Panc1 (cell line): ENCODE measurements around the gene BTG1. TPM values are rescaled to one million over a fixed set of nuclear protein-coding genes. Genes with fewer than 3 reads are reported as not detected.
"Not testable (repeated sequence)": the region's sequence is repeated elsewhere in the genome, so short reads cannot be mapped to it uniquely, and the experiment has no call there.

Source experiments
- ATAC-seq: fragments of 200-7000 bp; cut with Tn5 transposase; 2 replicates; pipeline ENCODE4 v1.9.1; 2020; ENCODE audit warnings: mild to moderate bottlenecking, moderate library complexity
- BruUV-seq: library from RNA; stranded (reverse); fragments of 400-500 nt; replicated peaks from 2 replicates; lab custom pipeline; 2021; lab: Mats Ljungman, UMichigan
- CTCF ChIA-PET: fragments of 300-600 bp; sonication (Branson Sonifier 250); formaldehyde crosslinking; loops from one replicate; lab custom pipeline; 2022; ENCODE audit warnings: antibody characterized with exemption; lab: Charles Lee
- POLR2A ChIA-PET: fragments of 300-600 bp; sonication (Branson Sonifier 250); formaldehyde crosslinking; loops from one replicate; lab custom pipeline; 2022; ENCODE audit warnings: antibody characterized with exemption; lab: Charles Lee
- DNase-seq: peaks from one replicate; pipeline ENCODE4 v3.0.0-alpha.2; 2010; ENCODE audit warnings: low read depth, low spot score
- H3K27ac ChIP-seq: 2 replicates; pipeline ENCODE4 v1.5.1; 2011; ENCODE audit warnings: mild to moderate bottlenecking, low read length, inconsistent platforms
- H3K27me3 ChIP-seq: fragments of 200-500 bp; sonication (Bioruptor generic); 2 replicates; pipeline ENCODE4 v1.6.0; 2014; ENCODE audit warnings: low read length, inconsistent platforms; ENCODE audit not compliant: control insufficient read depth, insufficient read depth
- H3K36me3 ChIP-seq: fragments of 200-500 bp; sonication (Bioruptor generic); 2 replicates; pipeline ENCODE4 v1.5.1; 2014; ENCODE audit warnings: inconsistent platforms, mild to moderate bottlenecking, low read length, moderate library complexity; ENCODE audit not compliant: control insufficient read depth, insufficient read depth
- H3K4me1 ChIP-seq: 2 replicates; pipeline ENCODE4 v1.5.1; 2011; ENCODE audit warnings: inconsistent platforms, mild to moderate bottlenecking, low read length, moderate library complexity; ENCODE audit not compliant: control insufficient read depth, insufficient read depth
- H3K4me3 ChIP-seq, 2 experiments: 2 replicates each; pipeline ENCODE4 v1.5.1; 2011 to 2012; ENCODE audit warnings: low read depth in 2 of 2, low read length in 2 of 2, mild to moderate bottlenecking in 2 of 2, inconsistent platforms in 1 of 2, moderate library complexity in 1 of 2
- H3K9me3 ChIP-seq: fragments of 200-500 bp; sonication (Bioruptor generic); 2 replicates; pipeline ENCODE4 v1.5.1; 2014; ENCODE audit warnings: low read depth, mild to moderate bottlenecking, inconsistent platforms, low read length, moderate library complexity; ENCODE audit not compliant: control insufficient read depth, insufficient read depth
- CTCF ChIP-seq: fragments of 450-650 bp; IDR thresholded peaks from 2 replicates; pipeline ENCODE4 v1.5.1; 2017; ENCODE audit warnings: mild to moderate bottlenecking
- POLR2AphosphoS5 ChIP-seq: IDR thresholded peaks from 2 replicates; pipeline ENCODE4 v1.6.1; 2012; ENCODE audit warnings: mild to moderate bottlenecking, low read depth, low read length, moderate library complexity
- REST ChIP-seq, 2 experiments: IDR thresholded peaks; 2 replicates each; pipeline ENCODE4 v1.6.1; 2011 to 2012; ENCODE audit warnings: low read depth in 2 of 2, control low read depth in 1 of 2, low read length in 1 of 2, mild to moderate bottlenecking in 1 of 2, moderate library complexity in 1 of 2; ENCODE audit not compliant: insufficient read depth in 1 of 2
- SIN3A ChIP-seq: IDR thresholded peaks from 2 replicates; pipeline ENCODE4 v1.6.1; 2012; ENCODE audit warnings: low read depth, mild to moderate bottlenecking, low read length, moderate library complexity, borderline replicate concordance; ENCODE audit not compliant: insufficient read depth
- TCF7L2 ChIP-seq: IDR thresholded peaks from 2 replicates; pipeline ENCODE4 v1.6.1; 2011; ENCODE audit warnings: mild to moderate bottlenecking, low read depth, low read length, inconsistent platforms
- in situ Hi-C: cut with HindIII; loops from 2 replicates; pipeline ENCODE4 v1.10.0; 2016; ENCODE audit warnings: low sequenced_read_pairs, low pct_unique_long_range_greater_than_20kb
- intact Hi-C: fragments of 100-400 bp; cut with micrococcal nuclease; formaldehyde crosslinking; loops from one replicate; pipeline ENCODE4 v1.10.0; 2022; ENCODE audit not compliant: unreplicated experiment
- total RNA-seq: library from RNA; stranded (reverse); gene quantifications from one replicate; pipeline ENCODE4 v1.2.1, GENCODE V29; 2021; ENCODE audit not compliant: unreplicated experiment

The BTG1 gene
- total RNA-seq, 1 experiment from 2014 or later: 50.0 TPM

GRCh38 chr12:92135541-92135940 is 10.1 kb downstream of the BTG1 start:
- H3K4me1 ChIP-seq: peaks cover 80% of the 10 kb centered on the region
- H3K36me3 ChIP-seq, ATAC-seq, BruUV-seq, H3K9me3 ChIP-seq, in situ Hi-C loops, DNase-seq, H3K27me3 ChIP-seq: not testable (repeated sequence)
- peak overlapping the region in 1 of 2 experiments; percentile 36; a peak in 1 of 4 replicates for H3K4me3 ChIP-seq
- ChIA-PET POLR2A (interaction anchor here (0.7 kb wide), 1 partner anchor 32 kb away, joined by 5 read pairs; no protein-coding TSS in a partner anchor), CTCF (interaction anchor here (0.7 kb wide), 1 partner anchor 8 kb away, joined by 5 read pairs; no protein-coding TSS in a partner anchor)
- H3K27ac ChIP-seq: peak overlapping the region; percentile 97
- intact Hi-C loops: loop anchor here (10.0 kb wide), 1 partner anchor 561 kb away; no protein-coding TSS in a partner anchor

DNA sequence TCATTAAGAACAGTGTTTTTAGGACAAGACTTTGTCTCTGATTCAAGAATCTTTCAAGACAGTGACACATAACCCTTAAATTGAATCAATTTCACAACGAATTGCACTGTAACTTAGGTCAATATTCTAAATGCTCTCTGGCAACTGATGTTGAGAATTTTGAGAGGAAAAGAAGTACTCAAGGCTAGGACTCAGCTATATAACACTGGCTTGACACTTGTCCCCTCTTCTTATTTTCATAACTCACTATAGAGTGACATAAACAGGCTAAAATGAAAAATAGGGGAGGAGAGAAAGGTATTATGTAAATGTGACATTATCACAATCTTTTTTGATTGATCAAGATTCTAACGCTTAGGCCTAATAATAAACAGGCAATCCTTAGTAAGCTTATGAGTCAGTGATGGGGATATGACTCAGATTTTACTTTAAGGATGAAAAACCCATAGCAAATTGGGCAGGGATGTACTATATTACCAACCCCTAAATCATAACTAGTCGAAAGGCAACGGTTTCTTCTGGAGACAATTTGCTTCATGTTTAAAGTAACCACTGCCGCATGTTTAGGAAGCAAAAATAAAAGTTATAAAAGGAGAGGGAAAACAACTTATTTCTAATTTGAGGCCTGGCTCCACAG is 10.9 kb downstream of the BTG1 start:
- ATAC-seq (peak; percentile 58), DNase-seq (no peak)
- no peaks in the 10 kb centered on the region for H3K9me3 ChIP-seq
- ChIA-PET POLR2A (interaction anchor here (0.6 to 1.2 kb wide), 2 partner anchors 11 to 883 kb away, joined by 3 to 4 read pairs; partner anchors contain the start of gene BTG1), CTCF (interaction anchor here (0.7 kb wide), 1 partner anchor 13 kb away, joined by 3 read pairs; no protein-coding TSS in a partner anchor)
- TF ChIP-seq SIN3A: no peak
- no peak for TF ChIP-seq CTCF
- no peak for TF ChIP-seq REST (IDR thresholded peaks at IDR 0.05; ENCODE audit: insufficient read depth in 1 of 2, low read depth in 2 of 2, low read length in 1 of 2)
- TF ChIP-seq TCF7L2: no peak
- no peak for TF ChIP-seq POLR2AphosphoS5
- peak overlapping the region; percentile 4 to 36; a peak in 3 of 4 replicates for H3K4me3 ChIP-seq
- in situ Hi-C loops: no loop called here
- H3K36me3 ChIP-seq: no peaks in the 10 kb centered on the region; the same call in 1 of the 2 replicates
- peaks cover 75% of the 10 kb centered on the region for H3K4me1 ChIP-seq
- intact Hi-C loops: loop anchor here (10.0 kb wide), 1 partner anchor 560 kb away; no protein-coding TSS in a partner anchor
- no TSS peak for BruUV-seq
- H3K27ac ChIP-seq: peak overlapping the region; percentile 97
- H3K27me3 ChIP-seq: no peaks in the 10 kb centered on the region
